CD4-positive, alpha-beta T cell (primary cell): ENCODE measurements around the gene OR2T8. TPM values are rescaled to one million over a fixed set of nuclear protein-coding genes. Genes with fewer than 3 reads are reported as not detected.

Experiments used
- ATAC-seq: fragments of 200-7000 bp; cut with Tn5 transposase; one replicate; pipeline ENCODE4 v1.10.0; 2022; ENCODE audit warnings: mild to moderate bottlenecking; ENCODE audit not compliant: poor library complexity
- CTCF ChIA-PET: fragments of 350-600 bp; sonication (Branson Sonifier 250); formaldehyde crosslinking; loops from one replicate; lab custom pipeline; 2021; ENCODE audit warnings: antibody characterized with exemption, inconsistent platforms; lab: Charles Lee
- POLR2A ChIA-PET: fragments of 350-600 bp; sonication (Branson Sonifier 250); formaldehyde crosslinking; loops from one replicate; lab custom pipeline; 2021; ENCODE audit warnings: antibody characterized with exemption, inconsistent platforms; lab: Charles Lee
- DNase-seq, 14 experiments: peaks; one replicate each; pipeline ENCODE4 v3.0.0-alpha.2; 2013 to 2020; ENCODE audit warnings: mixed read lengths in 2 of 14
- H3K27ac ChIP-seq, 2 donors: one replicate each; pipeline versions ENCODE4 v1.5.1 to v1.7.0; 2013; ENCODE audit warnings: low read length in 2 of 2, low read depth in 1 of 2, mild to moderate bottlenecking in 1 of 2
- H3K27me3 ChIP-seq, 2 experiments: 1 replicate in 1 of 2; 2 replicates in 1 of 2; pipeline versions ENCODE4 v1.6.1 to v1.7.0; 2013; ENCODE audit warnings: low read length in 2 of 2, control low read depth in 1 of 2, mild to moderate bottlenecking in 1 of 2, moderate library complexity in 1 of 2; ENCODE audit not compliant: insufficient read depth in 2 of 2, control insufficient read depth in 1 of 2
- H3K36me3 ChIP-seq: one replicate; pipeline ENCODE4 v1.6.1; 2013; ENCODE audit warnings: low read length, control low read depth; ENCODE audit not compliant: insufficient read depth
- H3K4me1 ChIP-seq: one replicate; pipeline ENCODE4 v1.6.1; 2013; ENCODE audit warnings: low read length, control low read depth; ENCODE audit not compliant: insufficient read depth
- H3K4me3 ChIP-seq: one replicate; pipeline ENCODE4 v1.5.1; 2013; ENCODE audit warnings: mild to moderate bottlenecking, low read length, moderate library complexity
- H3K9me3 ChIP-seq, 2 experiments: 1 replicate in 1 of 2; 2 replicates in 1 of 2; pipeline versions ENCODE4 v1.6.1 to v1.7.0; 2013; ENCODE audit warnings: low read length in 2 of 2, mild to moderate bottlenecking in 2 of 2, control low read depth in 1 of 2, moderate library complexity in 1 of 2; ENCODE audit not compliant: control insufficient read depth in 1 of 2, insufficient read depth in 1 of 2
- H3K27ac Mint-ChIP-seq: one replicate; pipeline ENCODE4 v1.8.0; 2020; ENCODE audit warnings: mixed read lengths
- H3K27me3 Mint-ChIP-seq: one replicate; pipeline ENCODE4 v1.8.0; 2021; ENCODE audit warnings: mixed read lengths
- H3K36me3 Mint-ChIP-seq: one replicate; pipeline ENCODE4 v1.8.0; 2021; ENCODE audit warnings: low read depth, mixed read lengths
- H3K4me1 Mint-ChIP-seq: one replicate; pipeline ENCODE4 v1.8.0; 2021; ENCODE audit warnings: low read depth, mixed read lengths
- H3K4me3 Mint-ChIP-seq: one replicate; pipeline ENCODE4 v1.8.0; 2020; ENCODE audit warnings: mild to moderate bottlenecking, mixed read lengths
- H3K9me3 Mint-ChIP-seq: one replicate; pipeline ENCODE4 v1.8.0; 2020; ENCODE audit warnings: mixed read lengths
- intact Hi-C, 2 experiments: fragments of 100-400 bp; cut with DNase I in 1 of 2; cut with micrococcal nuclease in 1 of 2; formaldehyde crosslinking; loops; one replicate each; pipeline versions ENCODE4 v1.15.1 to v1.9.0; 2023 to 2025; cut with DNase I, micrococcal nuclease
- total RNA-seq, 174 experiments: library from RNA in 2 of 174; stranded (reverse) in 2 of 174; gene quantifications; one replicate each; pipeline ENCODE4 v1.2.3 and lab custom pipeline; 2021 to 2026
- TF ChIP-seq, protein P1 (sequence below): fragments of 200-600 bp; IDR thresholded peaks from one replicate; pipeline ENCODE4 v1.8.0; 2022; ENCODE audit warnings: antibody characterized with exemption, mild to moderate bottlenecking

OR2T8 gene
- total RNA-seq, 2 experiments from 2014 or later, result 0.25 TPM; not detected in 1

DNA sequence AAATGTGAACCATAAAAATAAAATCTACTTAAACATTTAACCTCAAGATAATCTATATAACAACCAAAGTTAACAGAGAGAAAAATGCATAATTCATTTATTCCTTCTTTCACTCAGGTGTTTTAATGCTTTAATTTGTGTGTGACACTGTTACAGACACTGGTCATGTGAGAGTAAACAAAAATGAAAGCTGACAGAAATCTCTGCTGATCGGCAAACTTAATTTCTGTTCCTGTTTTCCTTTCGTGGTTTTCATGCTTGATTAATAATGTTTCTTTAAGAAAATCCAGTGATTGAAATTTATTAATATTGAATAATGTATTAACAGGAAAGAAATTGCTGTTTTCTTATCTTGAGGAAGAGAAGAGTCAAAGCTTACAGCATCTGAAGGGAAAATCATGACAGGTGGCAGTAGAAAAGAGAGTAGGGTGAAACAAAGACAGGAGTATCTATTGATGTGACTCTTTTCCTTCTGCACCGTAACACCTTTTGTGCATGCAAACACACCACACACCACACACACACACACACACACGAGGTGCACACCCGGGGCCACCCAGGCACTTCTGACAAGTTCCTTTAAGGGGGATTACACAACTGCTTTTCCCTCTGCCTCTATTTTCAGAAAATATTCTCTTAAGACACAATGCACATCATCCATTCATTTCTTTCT, 46.6 kb downstream of the OR2T8 start:
- Histone ChIP-seq H3K27ac (no peak overlapping the region), H3K27me3 (no peaks in the 10 kb centered on the region), H3K4me1 (no peaks in the 10 kb centered on the region), H3K9me3 (peaks cover 0 to 8% of the 10 kb centered on the region in 2 experiments), H3K36me3 (no peaks in the 10 kb centered on the region), H3K4me3 (no peak overlapping the region)
- DNase-seq (no peak), ATAC-seq (no peak)
- TF ChIP-seq, protein P1, sequence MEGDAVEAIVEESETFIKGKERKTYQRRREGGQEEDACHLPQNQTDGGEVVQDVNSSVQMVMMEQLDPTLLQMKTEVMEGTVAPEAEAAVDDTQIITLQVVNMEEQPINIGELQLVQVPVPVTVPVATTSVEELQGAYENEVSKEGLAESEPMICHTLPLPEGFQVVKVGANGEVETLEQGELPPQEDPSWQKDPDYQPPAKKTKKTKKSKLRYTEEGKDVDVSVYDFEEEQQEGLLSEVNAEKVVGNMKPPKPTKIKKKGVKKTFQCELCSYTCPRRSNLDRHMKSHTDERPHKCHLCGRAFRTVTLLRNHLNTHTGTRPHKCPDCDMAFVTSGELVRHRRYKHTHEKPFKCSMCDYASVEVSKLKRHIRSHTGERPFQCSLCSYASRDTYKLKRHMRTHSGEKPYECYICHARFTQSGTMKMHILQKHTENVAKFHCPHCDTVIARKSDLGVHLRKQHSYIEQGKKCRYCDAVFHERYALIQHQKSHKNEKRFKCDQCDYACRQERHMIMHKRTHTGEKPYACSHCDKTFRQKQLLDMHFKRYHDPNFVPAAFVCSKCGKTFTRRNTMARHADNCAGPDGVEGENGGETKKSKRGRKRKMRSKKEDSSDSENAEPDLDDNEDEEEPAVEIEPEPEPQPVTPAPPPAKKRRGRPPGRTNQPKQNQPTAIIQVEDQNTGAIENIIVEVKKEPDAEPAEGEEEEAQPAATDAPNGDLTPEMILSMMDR, result no peak
- H3K27me3 Mint-ChIP-seq, result no peaks in the 10 kb centered on the region
- H3K9me3 Mint-ChIP-seq, result no peaks in the 10 kb centered on the region
- intact Hi-C loops, result no loop called here
- no peaks in the 10 kb centered on the region for H3K4me1 Mint-ChIP-seq
- ChIA-PET POLR2A (no interaction called here), CTCF (no interaction called here)
- no peak overlapping the region for H3K27ac Mint-ChIP-seq
- peaks cover 15% of the 10 kb centered on the region for H3K36me3 Mint-ChIP-seq
- no peak overlapping the region for H3K4me3 Mint-ChIP-seq

Other genes starting within 250 kb of the OR2T8 start
- not detected for gene OR13G1, start 240.5 kb upstream of the OR2T8 start, total RNA-seq
- not detected for gene OR6F1, start 203.6 kb upstream of the OR2T8 start, total RNA-seq
- gene OR14K1, start 181.6 kb upstream of the OR2T8 start, total RNA-seq, result not detected
- gene OR14A2, start 172.1 kb upstream of the OR2T8 start, total RNA-seq, result not detected
- not detected for gene OR1C1, start 159.7 kb upstream of the OR2T8 start, total RNA-seq
- gene OR14A16, start 96.1 kb upstream of the OR2T8 start, total RNA-seq, result not detected
- gene OR11L1, start 78.4 kb upstream of the OR2T8 start, total RNA-seq, result not detected
- gene TRIM58, start 63.1 kb upstream of the OR2T8 start, total RNA-seq, result under 1 TPM; 0.16 to 0.20 TPM
- 1 to 10 TPM; 1.3 to 1.5 TPM for gene OR2W3, start 24.7 kb upstream of the OR2T8 start, total RNA-seq
- not detected for gene OR2AJ1, start 4.6 kb downstream of the OR2T8 start, total RNA-seq
- gene OR2L8, start 28.6 kb downstream of the OR2T8 start, total RNA-seq, result under 1 TPM; 0.55 to 0.78 TPM
- gene OR2AK2, start 45.0 kb downstream of the OR2T8 start, total RNA-seq, result under 1 TPM; 0.22 to 0.70 TPM
- not detected for gene OR2L5, start 93.4 kb downstream of the OR2T8 start, total RNA-seq
- under 1 TPM; 0.19 to 0.22 TPM for gene OR2L2, start 109.8 kb downstream of the OR2T8 start, total RNA-seq
- gene OR2L3, start 126.6 kb downstream of the OR2T8 start, total RNA-seq, result not detected
- not detected for gene OR2L13, start 174.9 kb downstream of the OR2T8 start, total RNA-seq
- gene OR2M5, start 224.9 kb downstream of the OR2T8 start, total RNA-seq, result not detected